ACC112 (cell line): ENCODE measurements around the gene TLK1.
"Not testable (repeated sequence)": the region's sequence is repeated elsewhere in the genome, so short reads cannot be mapped to it uniquely, and the experiment has no call there.

Experiments
- H2AFZ ChIP-seq: fragments of 200-600 bp; sonication (generic); one replicate; pipeline ENCODE4 v1.6.0; 2017; ENCODE audit warnings: antibody characterized with exemption, low read length; ENCODE audit not compliant: unreplicated experiment
- H3K27ac ChIP-seq: fragments of 200-600 bp; sonication (generic); 2 replicates; pipeline ENCODE4 v1.5.1; 2014; ENCODE audit warnings: low read depth, mild to moderate bottlenecking, antibody characterized with exemption, low read length, moderate library complexity
- H3K27me3 ChIP-seq: fragments of 200-600 bp; sonication (generic); 2 replicates; pipeline ENCODE4 v1.6.1; 2014; ENCODE audit warnings: mild to moderate bottlenecking, antibody characterized with exemption, low read length, moderate library complexity, mixed read lengths; ENCODE audit not compliant: insufficient read depth
- H3K36me3 ChIP-seq: fragments of 200-600 bp; sonication (generic); 2 replicates; pipeline ENCODE4 v1.6.1; 2016; ENCODE audit warnings: mild to moderate bottlenecking, antibody characterized with exemption, low read length, moderate library complexity, mixed read lengths; ENCODE audit not compliant: insufficient read depth
- H3K4me1 ChIP-seq: fragments of 200-600 bp; sonication (generic); one replicate; pipeline ENCODE4 v1.6.1; 2016; ENCODE audit warnings: low read length, mixed read lengths; ENCODE audit not compliant: insufficient read depth, unreplicated experiment, control insufficient read depth
- H3K4me3 ChIP-seq: fragments of 200-600 bp; sonication (generic); 2 replicates; pipeline ENCODE4 v1.5.1; 2014; ENCODE audit warnings: mild to moderate bottlenecking, low read depth, low read length
- H3K79me2 ChIP-seq: fragments of 200-600 bp; sonication (generic); one replicate; pipeline ENCODE4 v1.6.0; 2016; ENCODE audit warnings: low read length; ENCODE audit not compliant: control insufficient read depth, unreplicated experiment, insufficient read depth

Gene TLK1

DNA sequence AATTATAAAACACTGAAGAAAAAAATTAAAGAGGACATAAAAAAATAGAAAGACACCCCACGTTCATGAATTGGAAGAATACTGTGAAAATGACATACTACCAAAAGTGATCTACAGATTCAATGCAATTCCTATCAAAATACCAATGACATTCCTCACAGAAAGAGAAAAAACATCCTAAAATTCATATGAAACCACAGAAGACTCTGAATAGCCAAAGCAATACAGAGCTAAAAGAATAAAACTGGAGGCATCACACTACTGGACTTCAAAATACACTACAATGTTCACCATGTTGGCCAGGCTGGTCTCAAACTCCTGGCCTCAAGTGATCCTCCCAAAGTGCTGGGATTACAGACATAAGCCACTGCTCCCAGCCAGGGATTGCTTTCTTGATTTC is 56.3 kb downstream of the TLK1 start:
- Histone ChIP-seq H2AFZ (no peak overlapping the region), H3K4me1 (no peaks in the 10 kb centered on the region), H3K27ac (no peak overlapping the region), H3K4me3 (no peak overlapping the region), H3K27me3 (no peaks in the 10 kb centered on the region), H3K36me3 (peaks cover 14% of the 10 kb centered on the region), H3K79me2 (peaks cover 76% of the 10 kb centered on the region)

DNA sequence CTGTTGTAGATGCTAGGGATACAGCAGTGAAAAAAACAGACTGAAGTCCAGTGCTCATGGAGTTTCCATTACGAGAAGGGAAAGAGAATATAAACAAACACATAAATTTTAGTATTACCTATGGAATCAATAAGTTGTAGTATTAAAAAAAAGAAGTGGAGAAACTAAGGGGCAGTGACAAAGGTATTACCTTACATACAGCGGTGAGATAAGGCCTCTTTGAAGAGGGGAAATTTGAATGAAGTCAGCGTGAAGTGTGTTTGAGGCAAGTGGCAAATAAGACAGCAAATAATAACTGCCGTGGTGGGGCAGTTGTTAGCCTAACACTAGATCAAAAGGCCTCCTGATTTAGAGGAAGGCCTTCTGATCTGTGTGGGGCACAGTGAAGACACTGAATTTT is 57.9 kb downstream of the TLK1 start:
- H3K36me3 ChIP-seq = peaks cover 27% of the 10 kb centered on the region
- H3K79me2 ChIP-seq = peaks cover 75% of the 10 kb centered on the region
- H3K4me3 ChIP-seq = no peak overlapping the region
- no peaks in the 10 kb centered on the region for H3K27me3 ChIP-seq
- no peak overlapping the region for H3K27ac ChIP-seq
- no peak overlapping the region for H2AFZ ChIP-seq
- no peaks in the 10 kb centered on the region for H3K4me1 ChIP-seq

DNA sequence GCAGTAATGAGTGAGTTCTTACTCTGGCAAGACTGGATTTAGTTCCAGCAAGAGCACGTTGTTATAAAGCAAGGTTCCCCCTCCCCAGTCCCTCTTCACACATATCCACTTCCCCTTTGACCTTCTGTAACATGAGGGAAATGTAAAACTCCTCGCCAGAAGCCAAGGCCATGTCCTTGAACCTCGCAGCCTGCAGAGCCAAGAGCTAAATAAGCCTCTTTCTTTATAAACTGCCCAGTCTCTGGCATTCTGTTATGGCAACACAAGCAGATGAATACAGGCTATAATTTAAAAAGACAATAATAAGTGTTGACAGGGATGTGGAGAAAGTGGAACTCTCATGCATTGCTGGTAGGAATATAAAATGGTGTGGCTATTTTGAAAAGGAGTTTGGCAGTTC is 60.3 kb downstream of the TLK1 start:
- Histone ChIP-seq H3K27me3 (no peaks in the 10 kb centered on the region), H2AFZ (no peak overlapping the region), H3K36me3 (peaks cover 27% of the 10 kb centered on the region), H3K27ac (no peak overlapping the region), H3K79me2 (peaks cover 75% of the 10 kb centered on the region), H3K4me3 (no peak overlapping the region), H3K4me1 (no peaks in the 10 kb centered on the region)

- no peaks in the 10 kb centered on the region for H3K27me3 ChIP-seq
- H3K79me2 ChIP-seq = peaks cover 79% of the 10 kb centered on the region
- no peak overlapping the region for H2AFZ ChIP-seq
- no peak overlapping the region for H3K4me3 ChIP-seq
- no peak overlapping the region for H3K27ac ChIP-seq
- peaks cover 27% of the 10 kb centered on the region for H3K36me3 ChIP-seq
- H3K4me1 ChIP-seq = no peaks in the 10 kb centered on the region
Measured at GRCh38 chr2:171098607-171099006, 62.1 kb downstream of the TLK1 start.

DNA sequence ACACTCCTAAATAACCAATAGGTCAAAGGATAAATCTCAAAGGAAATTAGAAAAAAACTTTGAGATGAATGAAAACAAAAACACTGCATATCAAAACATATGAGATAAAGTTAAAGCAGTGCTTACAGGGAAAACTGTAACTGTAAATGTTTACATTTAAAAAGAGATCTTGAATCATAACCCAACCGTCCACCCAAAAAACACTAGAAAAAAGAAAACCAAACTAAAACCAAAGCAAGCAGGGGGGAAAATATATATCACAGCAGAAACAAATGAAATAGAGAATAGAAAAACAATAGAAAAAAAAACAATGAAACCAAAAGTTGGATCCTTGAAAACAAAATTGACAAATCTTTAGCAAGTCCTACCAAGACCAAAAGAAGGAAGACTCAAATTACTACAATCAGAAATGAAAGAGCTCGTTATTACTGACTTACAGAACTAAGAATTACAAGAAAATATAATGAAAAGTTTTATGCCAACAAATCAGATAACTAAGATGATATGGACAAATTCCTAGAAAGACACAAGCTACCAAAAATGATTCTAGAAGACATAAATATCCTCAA is 65.6 kb downstream of the TLK1 start:
- Histone ChIP-seq H3K4me1 (no peaks in the 10 kb centered on the region), H2AFZ (no peak overlapping the region), H3K27me3 (no peaks in the 10 kb centered on the region), H3K36me3 (peaks cover 19% of the 10 kb centered on the region), H3K4me3 (no peak overlapping the region), H3K27ac (no peak overlapping the region), H3K79me2 (peaks cover 76% of the 10 kb centered on the region)

- H3K4me3 ChIP-seq, H3K36me3 ChIP-seq, H3K27me3 ChIP-seq, H2AFZ ChIP-seq, H3K27ac ChIP-seq, H3K4me1 ChIP-seq: not testable (repeated sequence)
- H3K79me2 ChIP-seq = peaks cover 68% of the 10 kb centered on the region
Measured at GRCh38 chr2:171091517-171091916, 69.2 kb downstream of the TLK1 start.

GRCh38 chr2:171089489-171089888 is 71.2 kb downstream of the TLK1 start:
- no peak overlapping the region for H3K27ac ChIP-seq
- H3K79me2 ChIP-seq = peaks cover 62% of the 10 kb centered on the region
- H3K27me3 ChIP-seq = no peaks in the 10 kb centered on the region
- H3K36me3 ChIP-seq = no peaks in the 10 kb centered on the region
- peaks cover 9% of the 10 kb centered on the region for H3K4me1 ChIP-seq
- H2AFZ ChIP-seq = no peak overlapping the region
- no peak overlapping the region for H3K4me3 ChIP-seq

DNA sequence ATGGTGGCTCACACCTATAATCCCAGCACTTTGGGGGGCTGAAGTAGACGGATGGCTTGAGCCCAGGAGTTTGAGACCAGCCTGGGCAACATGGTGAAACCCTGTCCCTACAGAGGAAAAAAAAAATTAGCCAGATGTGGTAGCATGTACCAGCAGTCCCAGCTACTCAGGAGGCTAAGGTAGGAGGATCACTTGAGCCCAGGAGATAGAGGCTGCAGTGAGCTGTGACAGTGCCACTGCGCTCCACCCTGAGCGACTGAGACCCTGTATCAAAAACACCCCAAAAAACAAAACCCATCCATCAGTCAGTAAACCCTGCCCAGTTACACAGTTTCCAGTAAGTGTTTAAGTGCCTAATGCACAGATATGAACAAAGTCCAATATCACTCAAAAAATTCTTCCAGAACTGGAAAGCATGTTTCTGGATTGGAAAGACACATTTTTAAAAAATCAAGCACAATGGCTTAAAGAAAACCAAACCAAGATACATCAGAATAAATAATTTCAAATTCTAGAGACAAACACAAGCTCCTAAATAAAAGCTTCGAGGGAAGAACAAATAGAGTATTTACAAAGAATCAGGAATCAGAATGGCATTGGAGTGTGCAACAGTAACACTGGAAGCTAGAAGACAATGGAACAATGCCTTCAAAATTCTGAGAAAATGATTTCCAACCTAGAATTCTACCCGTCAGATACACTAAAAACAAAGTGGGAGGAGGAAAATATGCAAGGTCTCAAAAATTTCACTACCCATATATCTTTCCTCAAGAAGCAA is 72.4 kb downstream of the TLK1 start:
- H2AFZ ChIP-seq = no peak overlapping the region
- no peaks in the 10 kb centered on the region for H3K36me3 ChIP-seq
- H3K4me1 ChIP-seq = peaks cover 9% of the 10 kb centered on the region
- H3K79me2 ChIP-seq = peaks cover 59% of the 10 kb centered on the region
- no peak overlapping the region for H3K27ac ChIP-seq
- no peak overlapping the region for H3K4me3 ChIP-seq
- H3K27me3 ChIP-seq = no peaks in the 10 kb centered on the region

GRCh38 chr2:171087547-171087946 is 73.1 kb downstream of the TLK1 start:
- no peak overlapping the region for H3K4me3 ChIP-seq
- no peaks in the 10 kb centered on the region for H3K27me3 ChIP-seq
- peaks cover 9% of the 10 kb centered on the region for H3K4me1 ChIP-seq
- H3K79me2 ChIP-seq = peaks cover 52% of the 10 kb centered on the region
- no peaks in the 10 kb centered on the region for H3K36me3 ChIP-seq
- no peak overlapping the region for H2AFZ ChIP-seq
- H3K27ac ChIP-seq = no peak overlapping the region

DNA sequence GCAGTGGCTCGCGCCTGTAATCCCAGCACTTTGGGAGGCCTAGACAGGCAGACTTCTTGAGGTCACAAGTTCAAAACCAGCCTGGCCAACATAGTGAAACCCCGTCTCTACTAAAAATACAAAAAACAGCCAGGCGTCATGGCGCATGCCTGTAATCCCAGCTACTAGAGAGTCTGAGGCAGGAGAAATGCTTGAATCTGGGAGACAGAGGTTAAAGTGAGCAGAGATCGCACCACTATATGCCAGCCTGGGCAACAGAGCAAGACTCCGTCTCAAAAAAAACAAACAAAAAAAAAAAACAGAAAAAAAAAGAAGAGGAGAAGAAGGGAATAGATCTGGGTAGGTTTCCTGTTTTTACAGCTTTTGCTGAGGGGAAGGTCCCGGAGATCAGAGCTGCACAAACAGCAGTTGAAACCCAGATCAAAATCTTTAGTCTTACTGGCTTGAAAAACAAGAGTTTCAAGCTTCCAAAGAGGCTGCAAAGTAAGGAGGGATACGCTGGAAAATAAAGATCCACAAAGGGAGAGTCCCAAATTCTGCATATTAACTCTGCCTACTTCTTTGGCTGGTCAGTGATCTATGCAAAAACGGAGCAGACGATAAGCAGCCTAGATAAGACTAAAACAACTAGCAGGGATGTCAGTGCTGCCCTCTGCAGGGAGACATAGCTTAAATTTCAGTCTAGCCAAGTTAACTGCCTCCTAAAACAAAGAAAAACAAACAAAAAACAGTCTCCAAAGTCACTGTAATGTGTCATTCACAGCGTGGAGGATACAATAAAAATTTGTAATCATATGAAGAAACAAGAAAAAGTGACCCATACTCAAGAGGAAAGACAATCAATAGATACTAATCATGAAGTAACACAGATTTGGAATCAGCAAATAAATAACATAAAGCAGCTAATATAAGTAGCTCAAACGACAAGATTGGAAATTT is 74.1 kb downstream of the TLK1 start:
- no peak overlapping the region for H3K4me3 ChIP-seq
- peaks cover 45% of the 10 kb centered on the region for H3K79me2 ChIP-seq
- H2AFZ ChIP-seq = no peak overlapping the region
- peaks cover 9% of the 10 kb centered on the region for H3K4me1 ChIP-seq
- H3K27ac ChIP-seq = no peak overlapping the region
- no peaks in the 10 kb centered on the region for H3K27me3 ChIP-seq
- no peaks in the 10 kb centered on the region for H3K36me3 ChIP-seq
